Measurements from ENCODE around the gene ATOSA. TPM values are rescaled to one million over a fixed set of nuclear protein-coding genes. Genes with fewer than 3 reads are reported as not detected.

ATOSA gene
- total RNA-seq, 1 experiment from 2014 or later, result 13.2 TPM

GRCh38 chr15:52726195-52726594 is 47.0 kb upstream of the ATOSA start:
- Mint-ChIP-seq H3K9me3 (peaks cover 25% of the 10 kb centered on the region), H3K36me3 (0 out of 2 replicates have a peak, but pooled peaks cover 4% of the 10 kb centered on the region), H3K4me3 (no peak overlapping the region), H3K27me3 (ENCODE audit: low read depth) (no peaks in the 10 kb centered on the region; the same call in 1 of the 2 replicates), H3K4me1 (peaks cover 10% of the 10 kb centered on the region), H3K27ac (no peak overlapping the region)
- no peak for DNase-seq (ENCODE audit: low spot score)
- ATAC-seq, result no peak
- ChIA-PET CTCF (no interaction called here), POLR2A (interaction anchor here (0.7 to 0.9 kb wide), 2 partner anchors 8 to 88 kb away, joined by 3 read pairs; no protein-coding TSS in a partner anchor)
- TF ChIP-seq IRF1 (CRISPR knock-in tag; IDR thresholded peaks at IDR 0.05) (no peak), ATF2 (CRISPR knock-in tag; IDR thresholded peaks at IDR 0.05; ENCODE audit: borderline replicate concordance, low read depth) (no peak), CREB1 (CRISPR knock-in tag; IDR thresholded peaks at IDR 0.05) (no peak), STAT6 (CRISPR knock-in tag; conservative IDR thresholded peaks at IDR 0.05; ENCODE audit: low read depth) (no peak), ZNF317 (CRISPR knock-in tag; IDR thresholded peaks at IDR 0.05; ENCODE audit: borderline replicate concordance, low read depth) (no peak), ZNF423 (CRISPR knock-in tag; IDR thresholded peaks at IDR 0.05) (no peak), GABPB1 (CRISPR knock-in tag; IDR thresholded peaks at IDR 0.05) (no peak), ZNF281 (CRISPR knock-in tag; IDR thresholded peaks at IDR 0.05) (no peak)

- peaks cover 8% of the 10 kb centered on the region for H3K4me1 Mint-ChIP-seq
- no peaks in the 10 kb centered on the region for H3K36me3 Mint-ChIP-seq
- POLR2A ChIA-PET, result interaction anchor here (0.8 to 1.0 kb wide), 2 partner anchors 8 to 10 kb away, joined by 3 read pairs; no protein-coding TSS in a partner anchor
- H3K27ac Mint-ChIP-seq, result no peak overlapping the region
- DNase-seq (ENCODE audit: low spot score) (no peak), ATAC-seq (no peak)
- H3K27me3 Mint-ChIP-seq (ENCODE audit: low read depth), result no peaks in the 10 kb centered on the region; the same call in 1 of the 2 replicates
- no peak overlapping the region for H3K4me3 Mint-ChIP-seq
- CTCF ChIA-PET, result interaction anchor here (0.9 to 1.0 kb wide), 3 partner anchors 17 to 461 kb away, joined by 3 read pairs; no protein-coding TSS in a partner anchor
- TF ChIP-seq USF2 (CRISPR knock-in tag; IDR thresholded peaks at IDR 0.05) (no peak), IRF2 (CRISPR knock-in tag; IDR thresholded peaks at IDR 0.05; ENCODE audit: borderline replicate concordance, low read depth) (no peak), JAZF1 (CRISPR knock-in tag; IDR thresholded peaks at IDR 0.05) (no peak), CREM (CRISPR knock-in tag; IDR thresholded peaks at IDR 0.05) (no peak), ELF4 (CRISPR knock-in tag; IDR thresholded peaks at IDR 0.05; ENCODE audit: low read depth) (no peak), NR3C1 (CRISPR knock-in tag; conservative IDR thresholded peaks at IDR 0.05; ENCODE audit: low read depth) (no peak), RORB (CRISPR knock-in tag; IDR thresholded peaks at IDR 0.05) (no peak), FOXP4 (CRISPR knock-in tag; IDR thresholded peaks at IDR 0.05) (no peak)
- no peaks in the 10 kb centered on the region for H3K9me3 Mint-ChIP-seq
These were observed 39.4 kb upstream of the ATOSA start for GRCh38 chr15:52718551-52718950.
